Fibroblast of skin of left quadriceps (primary cell): ENCODE results near the gene DBNL.
A peak's percentile ranks its signal among the peaks of the same experiment; 100 is the strongest.

Experiments
- DNase-seq, 2 experiments: peaks; one replicate each; pipeline ENCODE4 v3.0.0-alpha.2; 2013; ENCODE audit warnings: low read depth in 2 of 2

DBNL gene

DNA sequence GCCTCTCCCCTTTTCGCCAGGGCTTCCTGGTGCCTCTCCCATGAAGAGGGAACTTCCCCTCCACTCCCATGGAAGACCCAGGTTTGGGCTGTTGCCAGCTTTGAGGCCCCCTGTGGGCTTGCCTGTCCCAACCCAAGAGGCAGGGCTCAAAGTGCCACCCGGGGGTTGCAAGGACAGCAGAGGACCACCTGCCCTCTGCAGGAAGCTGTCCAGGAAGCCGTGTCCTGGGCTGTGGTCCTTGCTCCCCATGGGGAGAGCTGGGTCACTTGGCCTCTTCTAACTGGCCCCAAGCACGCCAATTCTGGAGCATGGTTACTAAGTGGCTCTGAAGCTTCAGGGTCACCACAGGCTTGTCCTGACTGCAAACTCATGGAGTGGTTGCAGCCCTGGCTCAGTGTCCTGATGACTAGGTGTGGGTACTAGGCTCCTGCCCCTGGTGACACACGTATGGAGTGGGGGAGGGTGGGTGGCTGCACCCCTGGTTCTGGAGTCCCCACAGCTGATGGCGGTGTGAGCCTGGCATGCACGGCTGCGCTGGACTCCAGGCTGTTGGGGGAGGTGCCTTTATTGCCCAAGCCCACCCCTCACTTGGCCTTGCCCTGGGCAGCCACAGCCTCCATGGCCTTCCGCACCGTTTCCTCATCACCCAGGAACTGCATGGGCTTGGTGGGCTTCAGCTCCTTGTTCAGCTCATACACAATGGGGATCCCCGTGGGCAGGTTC, 17.8 kb downstream of the DBNL start:
- no peak for DNase-seq

DNA sequence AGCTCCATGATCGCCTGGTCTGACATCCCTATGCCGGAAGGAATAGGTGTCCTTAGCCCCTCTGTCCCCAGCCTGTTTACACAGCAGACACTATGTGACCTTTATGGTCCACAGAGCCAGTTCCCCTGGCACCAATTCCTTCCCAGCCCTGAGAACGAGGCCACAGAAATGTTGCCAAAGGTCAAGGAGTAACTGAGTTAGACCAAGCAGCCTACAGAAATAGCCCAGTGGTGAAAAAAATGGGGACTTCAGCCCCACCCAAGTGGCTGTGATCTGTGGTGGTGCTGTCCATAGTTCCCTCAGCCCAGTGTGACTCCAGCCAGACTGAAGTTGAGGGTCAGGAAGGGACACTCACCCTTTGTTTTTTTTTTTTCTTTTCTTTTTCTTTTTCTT, 18.4 kb downstream of the DBNL start:
- no peak for DNase-seq

DNA sequence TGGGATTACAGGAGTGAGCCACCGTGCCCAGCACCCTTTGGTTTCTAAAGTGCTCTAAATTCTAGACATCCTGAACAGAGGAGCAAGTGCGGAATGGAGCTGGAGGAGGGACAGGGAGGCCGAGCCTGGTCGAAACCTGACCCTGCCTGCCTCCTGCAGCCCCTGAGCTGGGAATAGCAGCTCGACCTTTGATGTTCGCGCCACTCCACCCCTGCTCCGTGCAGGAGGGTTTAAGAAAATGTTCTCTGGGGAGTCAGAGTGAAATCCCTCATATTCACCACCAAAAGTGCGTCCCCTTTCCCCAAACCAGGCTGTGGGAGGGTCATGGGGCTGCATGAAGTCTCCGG, 19.0 kb downstream of the DBNL start:
- no peak for DNase-seq

DNA sequence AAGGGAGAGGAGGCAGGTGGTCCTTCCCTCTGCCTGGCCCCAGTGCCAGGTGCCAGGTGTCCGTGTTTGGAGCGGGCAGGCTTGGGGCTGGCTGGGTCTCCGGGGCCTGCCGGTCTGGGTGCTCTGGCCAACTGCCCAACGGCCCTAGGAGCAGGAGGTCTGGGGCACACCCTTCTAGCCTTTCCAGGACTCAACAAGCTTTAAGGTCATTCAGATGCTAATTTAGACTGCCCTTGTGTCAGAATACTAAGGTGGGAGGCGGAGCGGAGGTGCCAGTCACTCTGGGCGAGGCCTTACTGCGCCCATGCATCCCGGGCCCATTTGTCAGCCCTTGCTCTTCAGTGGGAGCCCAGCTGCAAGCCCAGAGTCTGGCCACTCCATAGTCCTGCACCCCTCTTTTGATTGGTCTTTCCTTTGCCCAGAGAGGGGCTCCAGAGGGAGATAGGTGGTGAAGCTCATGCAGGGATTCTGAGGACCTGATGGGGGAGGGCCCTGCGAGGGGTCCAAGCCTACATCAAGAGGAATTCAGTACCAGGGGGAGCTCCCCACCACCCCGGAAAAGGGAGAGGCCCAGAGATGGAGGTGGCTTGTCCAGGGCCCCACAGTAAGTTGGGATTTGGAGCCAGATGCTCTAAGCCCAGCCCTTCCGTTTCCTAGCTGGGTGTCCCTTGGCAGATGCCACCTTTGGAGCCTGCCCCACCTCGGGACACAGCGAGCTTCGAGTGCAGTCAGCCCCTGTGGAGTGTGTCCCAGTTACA, 19.6 kb downstream of the DBNL start:
- DNase-seq = no peak

DNA sequence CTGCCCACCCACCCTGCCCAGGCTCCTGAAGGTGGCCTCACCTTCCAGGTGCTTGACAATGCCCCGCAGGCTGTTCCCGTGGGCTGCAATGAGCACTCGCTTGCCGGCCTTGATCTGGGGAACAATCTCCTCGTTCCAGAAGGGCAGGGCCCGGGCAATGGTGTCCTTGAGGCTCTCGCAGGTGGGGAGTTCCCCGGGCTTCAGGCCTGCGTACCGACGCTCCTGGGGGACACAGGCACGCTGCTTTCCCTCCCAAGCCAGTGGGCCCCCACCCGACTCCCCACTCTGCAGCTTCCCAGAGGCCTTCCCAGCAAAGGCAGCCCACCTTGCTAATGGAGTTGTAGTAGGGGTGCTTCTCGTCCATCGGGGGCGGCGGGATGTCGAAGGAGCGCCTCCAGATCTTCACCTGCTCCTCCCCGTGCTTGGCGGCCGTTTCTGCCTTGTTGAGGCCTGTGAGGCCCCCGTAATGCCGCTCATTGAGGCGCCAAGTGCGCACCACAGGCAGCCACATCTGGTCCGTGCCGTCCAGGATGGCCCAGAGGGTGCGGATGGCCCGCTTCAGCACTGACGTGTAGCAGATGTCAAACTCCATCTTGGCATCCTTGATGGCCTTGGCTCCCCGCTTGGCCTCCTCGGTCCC, 20.4 kb downstream of the DBNL start:
- no peak for DNase-seq

DNA sequence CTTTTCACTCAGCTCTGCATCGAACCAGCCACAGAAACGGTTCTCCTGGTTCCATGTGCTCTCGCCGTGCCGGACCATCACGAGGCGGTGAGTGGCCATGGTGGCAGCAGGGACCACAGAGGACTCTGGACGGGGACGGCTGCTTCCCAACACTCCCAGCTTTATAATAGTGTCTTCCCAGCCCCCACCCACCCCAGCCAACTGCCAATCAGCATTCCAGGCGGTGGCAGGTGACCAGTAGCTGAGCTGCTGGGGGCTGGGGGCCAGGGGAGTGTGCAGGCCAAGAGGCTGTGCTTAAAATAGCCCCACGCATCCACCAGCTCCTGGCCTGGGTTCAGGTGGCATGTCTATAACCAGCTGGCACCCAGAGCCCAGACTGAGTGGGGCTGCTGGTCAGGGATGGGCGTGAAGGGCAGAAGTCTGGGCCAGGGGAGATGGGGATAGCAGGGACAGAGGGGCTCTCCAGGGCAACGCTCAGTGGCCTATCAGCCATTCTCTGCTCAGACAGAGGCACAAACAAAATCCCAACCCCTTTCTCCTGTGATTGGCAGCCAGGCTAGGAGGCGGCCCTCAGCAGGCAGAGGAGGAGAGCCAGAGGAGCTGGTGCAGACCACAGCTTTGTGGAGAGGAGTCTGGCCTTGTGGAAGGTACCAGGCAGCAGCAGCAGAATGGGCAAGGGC, 21.1 kb downstream of the DBNL start, which contains the start of gene PGAM2:
Gene PGAM2 (minus strand): TSS at position 137 of the 680 bp plus-strand sequence. CDS start 38 bp downstream, at position 99.
- DNase-seq = no peak

DNA sequence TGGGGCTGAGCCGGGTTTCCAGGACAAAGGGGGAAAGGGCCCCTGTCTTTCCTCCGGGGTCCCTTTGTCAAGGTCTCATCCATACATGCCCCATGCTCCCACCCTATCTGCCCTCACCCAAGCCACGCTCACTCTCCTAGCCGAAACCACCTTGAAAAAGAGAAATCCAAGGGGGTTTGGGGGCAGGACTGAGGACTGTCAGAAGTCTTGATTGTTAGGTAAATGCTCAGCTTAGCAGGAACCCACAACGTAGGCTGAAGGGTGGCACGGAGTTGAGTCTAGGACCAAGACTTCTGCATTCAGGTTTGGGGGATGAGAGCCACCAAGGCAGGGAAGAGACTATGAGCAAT, 21.6 kb downstream of the DBNL start:
- no peak for DNase-seq

DNA sequence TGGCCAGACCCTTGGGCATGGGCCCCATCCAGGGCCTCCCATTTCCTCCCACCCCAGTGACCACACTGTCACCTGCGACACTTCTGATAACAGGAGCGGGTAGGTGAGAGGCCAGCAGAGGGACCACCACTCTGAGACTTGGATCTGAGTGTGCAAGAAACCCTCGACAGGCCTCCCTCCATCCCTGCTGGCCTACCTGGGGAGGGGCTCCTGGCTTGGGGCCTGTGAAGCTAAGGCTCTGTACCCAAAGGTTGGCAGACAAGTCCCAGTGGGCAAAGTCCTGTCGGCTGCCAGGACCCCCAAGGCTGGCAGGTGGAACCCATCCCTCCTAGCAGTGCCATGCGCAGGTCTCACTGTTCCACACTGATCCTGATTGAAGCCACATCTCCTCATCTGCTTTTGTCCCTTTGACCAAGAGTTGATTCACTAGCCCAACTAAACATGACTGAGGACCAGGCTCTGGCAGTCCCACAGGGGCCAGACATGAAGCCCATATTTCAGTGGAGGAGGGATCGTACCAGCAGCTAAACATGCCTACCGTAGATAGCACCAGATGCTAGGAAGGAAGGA, 22.1 kb downstream of the DBNL start:
- DNase-seq = no peak

DNA sequence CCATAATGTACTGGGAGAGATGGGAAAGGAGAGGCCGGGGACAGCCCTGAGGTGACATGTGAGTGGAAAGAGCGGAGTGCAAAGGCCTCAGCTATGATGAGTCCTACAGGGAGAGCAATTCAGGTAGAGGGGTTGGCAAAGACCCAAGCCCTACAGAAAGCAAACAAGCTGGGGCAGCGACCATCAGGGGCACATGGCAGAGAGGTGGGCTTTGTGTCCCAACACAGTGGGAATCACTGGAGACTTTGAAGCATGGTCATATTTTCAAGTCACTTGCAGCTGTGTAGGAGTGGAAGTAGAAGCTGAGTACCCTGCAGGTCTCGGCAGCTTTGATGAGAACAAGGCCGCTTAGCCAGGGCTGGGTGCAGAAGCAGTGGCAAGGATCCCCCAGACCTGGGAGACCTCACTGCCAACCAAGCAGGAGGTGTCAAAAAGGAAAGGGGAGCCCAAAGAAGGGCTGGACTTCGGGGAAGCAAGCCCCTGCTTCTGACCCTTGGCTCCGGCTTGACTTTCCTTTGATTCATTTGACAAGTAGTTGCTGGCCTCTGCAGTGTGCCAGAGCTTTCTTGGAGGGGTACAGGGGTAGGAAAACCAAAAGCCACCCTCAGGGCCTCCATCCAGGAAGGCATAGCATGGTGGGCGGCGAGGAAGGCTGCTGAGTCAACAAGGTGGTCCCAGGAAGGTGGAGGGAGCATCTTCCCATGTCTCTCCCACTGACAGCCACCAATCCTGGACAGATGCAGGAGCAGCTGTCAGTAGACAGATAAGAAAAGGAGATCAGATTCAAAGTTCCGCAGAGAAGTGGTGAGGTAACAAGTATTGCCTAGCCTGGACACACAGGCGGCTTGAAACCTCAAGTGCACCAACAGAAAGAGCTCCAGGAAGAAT, 22.8 kb downstream of the DBNL start:
- no peak for DNase-seq

DNA sequence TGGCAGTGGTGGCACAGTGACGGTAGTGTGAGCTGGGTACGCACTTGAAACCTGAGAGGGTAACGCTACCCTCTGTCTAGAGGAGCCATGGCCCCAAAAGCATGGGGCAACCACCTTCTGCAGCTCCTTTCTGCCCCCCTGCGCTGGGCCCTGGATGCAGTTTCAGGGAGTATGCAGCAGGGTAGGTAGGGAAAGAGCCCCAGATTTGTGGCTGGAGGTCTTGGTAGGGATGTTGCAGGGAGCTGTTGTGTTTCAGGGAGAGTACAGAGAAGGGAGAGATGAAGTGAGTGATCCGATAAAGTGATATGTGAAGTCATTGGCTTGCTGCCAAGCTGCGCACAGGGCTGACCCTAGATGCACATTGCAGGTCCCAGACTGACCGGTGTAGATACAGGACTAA, 23.6 kb downstream of the DBNL start:
- DNase-seq = no peak

DNA sequence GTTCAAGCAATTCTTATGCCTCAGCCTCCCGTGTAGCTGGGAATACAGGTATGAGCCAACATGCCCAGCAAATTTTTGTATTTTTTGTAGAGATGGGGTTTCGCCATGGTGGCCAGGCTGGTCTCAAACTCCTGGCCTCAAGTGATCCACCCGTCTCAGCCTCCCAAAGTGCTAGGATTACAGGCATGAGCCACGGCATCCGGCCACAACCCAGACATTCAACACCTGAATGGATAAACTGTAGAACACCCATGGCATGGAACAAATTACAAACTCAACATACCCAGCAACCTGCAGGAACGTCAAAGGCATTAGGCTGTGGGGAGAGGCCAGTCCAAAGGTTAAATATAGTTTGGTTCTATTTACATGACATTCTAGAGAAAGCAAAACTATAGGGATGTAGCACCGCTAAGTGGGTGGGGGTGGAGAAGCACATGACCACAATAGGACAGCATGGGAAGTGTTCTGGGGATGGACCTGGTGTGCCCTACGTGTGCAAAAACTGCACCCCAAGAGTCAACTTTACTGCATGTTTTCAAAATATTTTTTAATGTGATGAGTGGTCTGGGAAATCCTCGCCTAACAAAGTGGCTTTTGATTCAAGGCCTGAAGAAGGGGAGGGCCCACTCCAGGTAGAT, 27.3 kb downstream of the DBNL start:
- no peak for DNase-seq

DNA sequence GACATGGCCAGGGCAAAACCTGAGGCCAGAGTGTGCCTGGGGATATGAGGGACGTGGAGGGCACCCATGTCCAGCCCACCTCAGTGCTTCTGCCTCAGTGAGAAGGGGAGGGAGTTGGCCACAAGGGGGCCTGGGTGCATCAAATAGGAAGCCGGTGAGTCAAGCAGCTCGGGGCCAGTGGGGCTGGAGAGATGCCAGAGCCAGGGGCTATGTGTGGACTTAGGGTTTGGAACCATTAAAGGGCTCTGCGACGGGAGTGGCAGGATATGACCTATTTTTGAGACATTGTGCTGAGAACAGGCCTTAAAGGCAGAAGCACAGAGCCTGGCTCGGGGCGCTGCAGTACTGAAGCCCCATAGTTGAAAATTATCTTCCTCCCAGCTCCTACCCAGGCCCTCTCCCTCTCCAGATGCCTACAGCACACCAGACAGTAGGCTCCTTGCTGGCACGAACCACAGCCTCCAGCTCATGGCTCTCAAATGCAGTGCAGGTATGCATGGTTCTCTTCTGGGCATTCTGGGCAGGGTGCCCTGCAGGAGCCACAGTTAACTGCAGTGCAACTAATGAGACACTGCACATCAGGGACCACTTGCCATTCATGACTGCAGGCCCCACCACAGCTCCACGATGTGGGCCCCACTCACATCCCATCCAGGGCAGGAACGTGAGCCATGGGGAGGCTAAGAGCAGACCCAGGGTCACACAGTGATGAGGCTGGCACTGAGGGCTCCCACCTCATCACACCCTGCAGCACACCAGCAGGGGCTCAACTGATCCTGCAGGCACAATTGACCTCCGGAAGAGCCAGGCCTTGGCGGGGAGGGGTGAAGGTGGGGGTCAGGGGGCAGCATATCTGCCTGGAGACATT, 28.1 kb downstream of the DBNL start:
- DNase-seq = peak; percentile 58 to 62

DNA sequence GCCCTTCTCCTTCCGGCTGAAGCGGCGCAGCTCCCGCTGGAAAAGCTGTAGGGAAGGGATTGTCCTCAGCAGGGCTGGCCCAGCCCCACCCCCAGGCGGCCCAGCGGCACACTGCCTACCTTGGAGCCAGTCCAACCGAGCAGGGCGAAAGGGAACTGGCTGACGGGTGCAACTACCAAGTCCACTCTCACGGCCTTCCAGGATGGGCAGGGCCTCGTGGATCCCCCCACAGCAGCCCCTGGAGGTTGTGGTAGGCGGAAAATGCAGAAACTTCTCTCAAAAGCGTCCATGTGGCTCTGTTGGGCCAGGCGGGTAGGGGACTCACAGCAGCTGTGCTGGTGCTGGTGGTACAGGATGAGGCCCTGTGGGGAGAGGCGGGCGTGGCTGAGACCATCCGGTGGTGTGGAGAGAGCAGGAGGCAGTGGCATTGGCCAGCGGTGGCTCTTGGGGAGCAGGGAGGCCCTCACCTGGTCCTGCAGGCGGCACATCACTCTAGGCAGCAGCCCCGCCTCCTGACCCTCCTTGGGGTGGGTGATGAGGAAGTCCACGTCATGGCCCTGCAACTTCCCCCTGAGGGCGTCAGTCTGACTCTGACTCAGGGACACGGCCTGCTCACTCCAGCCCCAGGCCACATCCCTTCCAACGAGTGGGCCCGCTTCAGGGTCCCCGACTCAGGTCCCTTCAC, 29.3 kb downstream of the DBNL start:
- no peak for DNase-seq

DNA sequence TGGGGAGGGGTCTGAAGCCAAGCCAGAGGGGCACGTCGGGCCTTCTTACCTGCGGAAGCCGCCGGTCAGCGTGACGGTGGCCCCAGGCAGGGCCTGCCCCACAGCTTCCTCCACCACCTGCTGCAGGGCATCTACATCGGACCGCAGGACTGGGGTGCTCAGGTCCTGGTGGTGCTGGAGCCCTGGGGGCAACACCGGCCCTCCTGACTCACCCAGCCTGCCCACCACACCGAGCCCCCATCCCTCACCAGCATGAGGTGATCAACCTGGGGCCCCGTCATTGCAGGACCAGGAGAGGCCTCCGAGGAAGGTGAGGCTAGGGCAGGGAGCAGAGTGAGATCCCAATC, 29.8 kb downstream of the DBNL start:
- no peak for DNase-seq

DNA sequence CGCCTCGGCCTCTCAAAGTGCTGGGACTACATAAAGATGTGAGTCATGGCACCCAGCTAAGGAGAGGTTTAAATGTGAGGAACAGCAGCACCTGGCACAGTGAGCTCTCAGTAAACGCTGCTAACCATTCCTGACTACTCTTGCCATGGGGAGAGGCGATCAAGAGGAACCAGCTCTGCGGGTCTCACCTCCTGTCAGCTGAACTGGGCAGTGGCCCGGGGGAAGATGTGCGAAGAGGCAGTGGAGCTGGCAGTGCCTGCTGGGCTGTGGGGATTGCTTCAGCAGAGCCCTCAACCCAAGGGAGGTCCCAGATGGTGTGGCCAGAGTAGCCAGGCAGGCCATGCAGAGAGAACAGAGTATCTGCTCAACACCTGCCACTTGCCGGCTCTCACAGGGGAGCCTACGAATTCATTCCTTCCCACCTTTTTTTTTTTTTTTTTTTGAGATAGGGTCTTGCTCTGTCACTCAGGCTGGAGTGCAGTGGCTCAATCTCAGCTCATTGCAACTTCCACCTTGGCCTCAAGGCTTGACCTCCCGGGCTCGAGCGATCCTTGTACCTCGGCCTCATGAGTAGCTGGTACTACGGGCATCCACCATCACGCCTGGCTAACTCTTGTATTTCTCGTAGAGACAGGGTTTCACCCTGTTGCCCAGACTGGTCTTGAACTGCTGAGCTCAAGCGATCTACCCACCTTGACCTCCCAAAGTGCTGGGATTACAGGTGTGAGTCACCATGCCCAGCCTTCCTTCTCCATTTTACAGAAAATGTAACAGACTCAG, 31.0 kb downstream of the DBNL start:
- DNase-seq = no peak

DNA sequence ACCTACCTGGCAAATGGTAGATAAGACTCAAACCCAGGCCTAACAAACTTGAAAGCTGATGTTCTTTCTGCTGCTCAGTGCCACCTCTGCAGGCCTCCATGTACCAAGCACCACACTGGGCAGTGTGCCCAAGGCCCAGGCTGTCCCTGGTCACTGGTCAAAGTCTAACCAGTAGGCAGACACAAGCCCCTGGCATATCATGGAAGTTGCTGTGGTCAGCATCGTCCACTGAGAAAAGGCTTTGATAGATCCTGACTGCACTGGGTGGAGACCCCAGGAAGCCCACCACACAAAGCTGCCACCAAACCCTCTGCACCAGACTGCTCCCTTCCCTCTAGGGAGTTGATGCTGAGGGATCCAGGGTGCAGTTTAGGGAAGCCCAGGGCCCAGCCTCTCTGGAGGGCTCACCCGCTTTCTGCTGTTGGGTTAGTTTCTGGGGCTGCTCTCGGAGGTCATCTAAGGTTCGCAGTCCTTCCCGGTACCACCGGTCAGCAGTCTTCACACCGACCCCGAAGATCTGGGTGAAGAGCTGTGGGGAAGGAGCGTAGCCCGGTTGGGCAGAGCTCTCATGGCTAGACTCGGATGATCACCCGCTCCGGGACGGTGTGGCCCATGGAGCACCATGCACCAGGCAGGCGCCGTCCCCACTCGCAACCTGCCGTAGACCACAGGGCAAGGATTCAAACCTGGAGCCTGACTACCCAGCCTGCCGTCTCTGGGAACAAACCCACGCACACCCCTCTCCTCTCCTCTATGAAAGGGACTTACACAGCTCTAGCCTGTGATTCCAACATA, 31.8 kb downstream of the DBNL start:
- no peak for DNase-seq

DNA sequence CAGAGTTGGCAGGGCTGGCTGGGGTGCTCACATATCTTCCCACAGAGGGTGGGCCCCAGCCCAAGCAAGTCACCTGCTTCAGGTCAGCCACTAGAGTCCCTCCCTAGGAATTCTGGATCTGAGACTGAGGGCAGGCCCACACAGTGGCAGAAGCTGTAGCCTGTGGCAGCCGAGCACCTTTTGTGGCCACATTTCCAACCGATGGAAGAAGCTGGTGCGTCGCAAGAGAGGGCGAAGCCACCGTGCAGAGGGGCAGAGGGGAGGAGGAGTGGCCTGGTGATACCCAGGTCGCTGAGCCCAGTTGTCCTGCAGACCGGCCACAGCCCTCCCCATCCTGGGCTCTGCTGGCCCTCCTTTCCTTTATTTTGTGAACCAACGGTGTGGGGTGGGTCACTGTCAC, 32.6 kb downstream of the DBNL start:
- DNase-seq = no peak

DNA sequence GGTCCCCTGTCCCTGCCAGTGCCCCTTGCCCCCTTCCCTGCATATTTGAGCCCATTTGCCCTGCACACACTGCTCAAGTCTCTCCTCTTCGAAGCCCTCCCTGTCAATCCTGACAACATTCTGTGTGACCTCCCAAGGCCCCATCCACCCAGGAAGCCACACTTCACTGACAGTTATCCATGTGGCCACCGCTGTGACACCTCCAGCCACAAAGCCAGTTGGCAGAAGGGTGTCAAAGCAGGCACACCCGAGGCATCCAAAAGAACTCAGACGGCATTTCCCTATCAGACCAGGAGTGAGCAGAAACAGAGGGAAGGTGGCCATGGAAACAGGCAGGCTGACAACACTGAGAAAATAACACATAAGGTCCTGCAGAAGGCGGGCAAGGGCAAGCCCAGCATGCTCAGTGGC, 33.2 kb downstream of the DBNL start:
- DNase-seq = no peak
